Astrocyte of the spinal cord (primary cell): ENCODE results near the gene ADAMTS12.

Source experiments
- DNase-seq: peaks from one replicate; pipeline ENCODE4 v3.0.0; 2011; ENCODE audit warnings: low read depth, low spot score
- H3K4me3 ChIP-seq: 2 replicates; pipeline ENCODE4 v1.5.1; 2011; ENCODE audit warnings: low read depth, mild to moderate bottlenecking, low read length, moderate library complexity
- CTCF ChIP-seq: IDR thresholded peaks from 2 replicates; pipeline ENCODE4 v1.5.1; 2012; ENCODE audit warnings: low read depth, mild to moderate bottlenecking, low read length, inconsistent platforms
- in situ Hi-C: cut with HindIII; loops from 2 replicates; pipeline ENCODE4 v1.10.0; 2017; ENCODE audit warnings: low sequenced_read_pairs

The ADAMTS12 gene

GRCh38 chr5:33657176-33657575 lies 234.6 kb downstream of the ADAMTS12 start:
- in situ Hi-C loops, result no loop called here
- TF ChIP-seq CTCF, result no peak

DNA sequence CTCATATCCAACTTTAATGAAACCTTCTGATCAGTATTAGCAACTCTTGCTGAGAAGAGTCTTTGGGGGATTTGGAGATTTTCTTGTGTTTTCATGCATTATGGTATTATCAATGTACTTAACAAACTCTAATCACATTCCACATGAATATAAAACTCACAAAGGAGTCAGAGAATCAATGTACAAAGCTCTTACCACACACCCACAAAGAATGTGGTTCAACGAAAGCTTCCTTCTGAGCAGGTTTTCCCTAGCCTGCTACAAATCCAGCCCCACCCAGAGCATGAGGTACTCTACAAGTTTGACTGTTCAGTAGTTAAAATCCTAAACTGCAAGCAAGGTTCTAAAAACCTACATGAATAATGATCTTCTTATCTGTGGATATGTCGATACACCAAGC lies 240.9 kb downstream of the ADAMTS12 start:
- in situ Hi-C loops, result no loop called here
- DNase-seq, result peak; percentile 45
- H3K4me3 ChIP-seq, result no peak overlapping the region
- no peak for TF ChIP-seq CTCF

More at GRCh38 chr5:33657176-33657575, 234.6 kb downstream of the ADAMTS12 start:
- no peak overlapping the region for H3K4me3 ChIP-seq
- no peak for DNase-seq

DNA sequence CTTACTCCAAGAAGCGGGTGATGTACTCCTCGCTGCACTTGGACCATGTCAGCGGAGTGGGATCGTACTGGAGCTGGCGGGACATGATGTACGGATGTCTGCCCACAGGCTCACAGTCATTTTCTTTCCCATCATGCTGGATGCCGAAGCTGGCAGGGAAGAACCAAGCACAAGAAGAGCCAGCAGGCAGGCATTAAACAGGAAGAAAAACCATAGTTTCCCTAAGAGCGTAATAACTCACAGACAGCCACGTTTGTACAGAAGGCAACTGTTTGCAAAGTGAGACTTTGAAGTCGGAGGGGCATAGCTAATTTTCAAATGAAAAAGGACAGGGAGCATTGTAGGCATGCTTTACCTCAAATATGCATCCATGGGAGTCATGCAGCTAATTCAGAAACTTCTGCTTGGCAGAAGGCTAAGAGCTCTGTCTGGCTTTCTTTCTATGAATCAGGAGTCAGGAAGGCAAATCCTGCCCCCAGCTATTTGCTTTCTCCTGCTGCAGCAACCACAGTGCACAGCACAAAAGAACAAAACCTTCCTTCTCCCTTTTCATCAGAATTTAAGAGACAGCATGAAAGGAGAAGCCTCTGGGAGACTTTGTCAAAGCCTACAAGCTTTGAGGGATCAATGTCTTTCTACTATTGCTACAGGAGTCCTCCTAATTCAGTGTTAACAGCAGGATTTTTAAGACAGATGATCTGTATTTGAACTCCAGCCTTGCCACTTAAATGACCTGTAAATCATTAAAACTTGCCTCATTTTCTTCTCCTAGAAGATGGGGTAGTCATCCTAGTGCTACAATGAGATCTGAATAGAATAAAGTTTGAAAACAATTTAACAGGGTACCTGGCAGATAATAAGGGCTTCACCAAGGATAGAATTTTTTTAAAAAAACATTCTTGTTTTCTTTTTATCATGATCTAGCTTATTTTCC lies 242.0 kb downstream of the ADAMTS12 start:
- TF ChIP-seq CTCF, result no peak
- H3K4me3 ChIP-seq, result peak overlapping the region; percentile 7
- in situ Hi-C loops, result no loop called here
- DNase-seq, result peak; percentile 95

DNA sequence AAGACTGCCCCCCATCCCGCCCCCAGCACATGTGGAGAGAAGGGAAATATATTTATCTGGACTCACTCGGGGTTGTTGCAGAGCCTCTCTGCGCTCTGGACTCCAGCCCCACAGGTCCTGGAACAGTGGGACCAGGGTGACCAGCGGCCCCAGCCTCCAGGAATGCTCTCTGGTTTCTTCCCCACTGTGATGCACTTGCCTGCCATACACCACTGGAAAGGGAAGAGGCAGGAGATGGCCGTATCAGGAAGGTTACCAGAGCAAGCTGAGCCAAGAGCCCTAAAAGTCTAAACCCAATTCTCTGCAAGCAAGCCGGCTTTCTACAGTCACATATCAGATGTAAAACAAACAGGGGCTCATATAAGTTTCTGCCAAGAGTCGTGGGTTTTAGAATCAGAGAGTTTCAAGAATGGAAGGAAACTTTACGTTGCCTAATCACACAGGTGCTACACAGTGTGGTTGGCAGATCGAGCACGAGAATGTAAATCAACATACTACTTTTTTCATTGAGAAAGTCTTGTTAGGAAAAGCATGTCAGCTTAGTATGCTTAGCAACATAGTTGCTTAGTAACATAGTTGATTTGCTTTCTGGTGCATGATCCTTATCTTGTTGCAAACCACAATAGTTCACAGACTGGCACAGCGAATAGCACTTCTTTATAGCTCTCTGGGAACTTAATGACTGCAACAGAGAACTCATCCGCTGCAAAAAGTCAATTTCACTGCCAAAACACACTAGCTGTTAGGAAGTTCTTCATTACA lies 249.9 kb downstream of the ADAMTS12 start:
- peak; percentile 89 for DNase-seq
- in situ Hi-C loops, result no loop called here
- no peak overlapping the region for H3K4me3 ChIP-seq
- TF ChIP-seq CTCF, result no peak

- no peak for DNase-seq
- no peak overlapping the region for H3K4me3 ChIP-seq
- TF ChIP-seq CTCF, result no peak
- in situ Hi-C loops, result no loop called here
Observed at GRCh38 chr5:33639474-33639873, 252.3 kb downstream of the ADAMTS12 start.

GRCh38 chr5:33637011-33637410 lies 254.8 kb downstream of the ADAMTS12 start:
- in situ Hi-C loops, result no loop called here

More at GRCh38 chr5:33637011-33637410, 254.8 kb downstream of the ADAMTS12 start:
- no peak for TF ChIP-seq CTCF
- H3K4me3 ChIP-seq, result no peak overlapping the region
- DNase-seq, result no peak
